Measurements from ENCODE around the gene DEFB132. TPM values are rescaled to one million over a fixed set of nuclear protein-coding genes. Genes with fewer than 3 reads are reported as not detected.

DEFB132 gene
- total RNA-seq, 4 donors from 2014 or later: 0.34 TPM; not detected in 3

DNA sequence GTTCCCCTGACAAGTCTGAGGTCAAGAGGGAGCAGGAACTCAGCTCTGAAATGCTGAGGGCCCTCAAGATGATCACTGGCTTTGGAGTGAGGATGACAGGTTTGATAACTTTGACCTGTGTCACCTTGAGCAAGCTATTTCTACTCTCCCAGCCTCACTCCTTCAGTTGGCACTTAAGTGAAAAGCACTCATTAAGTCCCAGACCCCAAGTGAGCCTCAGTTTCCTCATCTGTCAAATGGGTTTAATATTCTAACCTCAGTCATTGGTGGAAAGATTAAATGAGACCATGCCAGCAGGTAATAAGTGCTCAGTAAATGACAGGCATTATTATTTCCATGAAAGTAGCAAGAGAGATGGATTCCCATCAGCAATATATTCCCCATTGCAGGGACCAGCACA, 14.0 kb downstream of the DEFB132 start:
- no peaks in the 10 kb centered on the region for H3K27me3 ChIP-seq
- H3K4me3 ChIP-seq: no peak overlapping the region
- no peak overlapping the region for H3K27ac ChIP-seq
- H3K36me3 ChIP-seq: peaks cover 5% of the 10 kb centered on the region
- peaks cover 3% of the 10 kb centered on the region for H3K4me1 ChIP-seq
- DNase-seq (ENCODE audit: low spot score in 2 of 2): no peak
- no peaks in the 10 kb centered on the region for H3K9me3 ChIP-seq
- TF ChIP-seq POLR2AphosphoS5 (IDR thresholded peaks at IDR 0.05) (no peak), EP300 (IDR thresholded peaks at IDR 0.05) (no peak), POLR2A (IDR thresholded peaks at IDR 0.05) (no peak)
- TF ChIP-seq, protein P1, sequence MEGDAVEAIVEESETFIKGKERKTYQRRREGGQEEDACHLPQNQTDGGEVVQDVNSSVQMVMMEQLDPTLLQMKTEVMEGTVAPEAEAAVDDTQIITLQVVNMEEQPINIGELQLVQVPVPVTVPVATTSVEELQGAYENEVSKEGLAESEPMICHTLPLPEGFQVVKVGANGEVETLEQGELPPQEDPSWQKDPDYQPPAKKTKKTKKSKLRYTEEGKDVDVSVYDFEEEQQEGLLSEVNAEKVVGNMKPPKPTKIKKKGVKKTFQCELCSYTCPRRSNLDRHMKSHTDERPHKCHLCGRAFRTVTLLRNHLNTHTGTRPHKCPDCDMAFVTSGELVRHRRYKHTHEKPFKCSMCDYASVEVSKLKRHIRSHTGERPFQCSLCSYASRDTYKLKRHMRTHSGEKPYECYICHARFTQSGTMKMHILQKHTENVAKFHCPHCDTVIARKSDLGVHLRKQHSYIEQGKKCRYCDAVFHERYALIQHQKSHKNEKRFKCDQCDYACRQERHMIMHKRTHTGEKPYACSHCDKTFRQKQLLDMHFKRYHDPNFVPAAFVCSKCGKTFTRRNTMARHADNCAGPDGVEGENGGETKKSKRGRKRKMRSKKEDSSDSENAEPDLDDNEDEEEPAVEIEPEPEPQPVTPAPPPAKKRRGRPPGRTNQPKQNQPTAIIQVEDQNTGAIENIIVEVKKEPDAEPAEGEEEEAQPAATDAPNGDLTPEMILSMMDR (IDR thresholded peaks at IDR 0.05): no peak

DNA sequence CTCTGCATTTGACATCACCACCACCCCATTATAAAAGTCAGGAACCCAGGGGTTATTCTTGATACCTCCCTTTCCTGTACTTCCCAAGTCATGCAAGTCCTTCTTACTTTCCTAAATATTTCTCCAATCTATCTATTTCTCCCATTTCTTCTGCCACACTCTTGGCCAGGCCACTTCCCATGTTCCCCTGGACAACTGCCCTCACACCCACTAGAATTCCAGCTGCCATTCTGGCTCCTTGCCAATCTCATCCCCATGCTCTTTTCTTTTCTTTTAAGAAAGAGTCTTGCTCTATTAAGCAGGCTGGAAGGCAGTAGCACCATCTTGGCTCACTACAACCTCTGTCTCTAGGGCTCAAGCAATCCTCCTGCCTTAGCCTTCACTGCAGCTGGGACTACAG, 15.2 kb downstream of the DEFB132 start:
- H3K4me1 ChIP-seq: no peaks in the 10 kb centered on the region
- no peak for DNase-seq (ENCODE audit: low spot score in 2 of 2)
- H3K27ac ChIP-seq: no peak overlapping the region
- H3K9me3 ChIP-seq: no peaks in the 10 kb centered on the region
- TF ChIP-seq, protein P1 (IDR thresholded peaks at IDR 0.05): no peak
- TF ChIP-seq POLR2AphosphoS5 (IDR thresholded peaks at IDR 0.05) (no peak), POLR2A (IDR thresholded peaks at IDR 0.05) (no peak), EP300 (IDR thresholded peaks at IDR 0.05) (no peak)
- H3K27me3 ChIP-seq: no peaks in the 10 kb centered on the region
- peaks cover 15% of the 10 kb centered on the region for H3K36me3 ChIP-seq
- no peak overlapping the region for H3K4me3 ChIP-seq

DNA sequence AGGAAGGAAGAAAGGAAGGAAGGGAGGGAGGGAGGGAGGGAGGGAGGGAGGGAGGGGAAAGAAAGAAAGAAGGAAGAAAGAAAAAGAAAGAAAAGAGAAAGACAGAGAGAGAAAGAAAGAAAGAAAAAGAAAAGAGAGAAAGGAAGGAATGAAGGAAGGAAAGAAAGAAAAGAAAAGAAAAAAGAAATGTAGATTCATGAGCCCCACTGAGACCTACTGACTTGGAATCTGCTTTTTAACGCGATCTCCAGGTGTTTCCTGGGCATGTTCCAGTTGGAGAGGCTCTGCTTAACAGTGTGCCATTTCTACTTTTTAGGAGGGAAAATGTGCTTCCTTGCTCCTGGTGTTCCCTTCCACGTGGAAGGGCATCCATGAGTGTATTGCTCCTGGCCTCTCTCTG, 16.4 kb downstream of the DEFB132 start:
- no peaks in the 10 kb centered on the region for H3K4me1 ChIP-seq
- H3K27ac ChIP-seq: no peak overlapping the region
- 89% methylated on average over 3 of the region's 3 CpGs for WGBS
- H3K9me3 ChIP-seq: no peaks in the 10 kb centered on the region
- no peak for DNase-seq (ENCODE audit: low spot score in 2 of 2)
- TF ChIP-seq EP300 (IDR thresholded peaks at IDR 0.05) (no peak), POLR2A (IDR thresholded peaks at IDR 0.05) (no peak), POLR2AphosphoS5 (IDR thresholded peaks at IDR 0.05) (no peak)
- TF ChIP-seq, protein P1 (IDR thresholded peaks at IDR 0.05): no peak
- no peak overlapping the region for H3K4me3 ChIP-seq
- H3K36me3 ChIP-seq: peaks cover 15% of the 10 kb centered on the region
- H3K27me3 ChIP-seq: no peaks in the 10 kb centered on the region

DNA sequence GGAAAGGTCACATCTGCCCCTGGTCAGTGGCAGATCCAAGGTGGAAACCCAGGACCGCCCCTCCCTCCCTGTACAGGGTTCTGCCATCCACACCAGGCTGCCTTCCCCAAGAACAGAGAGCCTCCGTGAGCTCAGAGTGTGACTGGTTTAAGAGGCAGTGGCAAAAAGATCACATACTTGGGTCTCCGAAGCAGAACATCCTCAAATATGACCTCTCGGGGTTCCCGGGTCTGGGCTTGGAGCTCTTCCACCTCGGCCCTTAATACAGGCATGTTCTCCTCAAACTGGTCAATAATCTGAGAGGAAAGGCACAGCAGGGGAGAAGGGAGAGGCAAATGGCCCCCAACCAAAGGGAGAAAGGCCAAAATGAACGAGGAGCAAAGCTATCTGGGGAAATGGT, 18.3 kb downstream of the DEFB132 start:
- TF ChIP-seq EP300 (IDR thresholded peaks at IDR 0.05) (no peak), POLR2AphosphoS5 (IDR thresholded peaks at IDR 0.05) (no peak), POLR2A (IDR thresholded peaks at IDR 0.05) (no peak)
- TF ChIP-seq, protein P1 (IDR thresholded peaks at IDR 0.05): no peak
- no peaks in the 10 kb centered on the region for H3K4me1 ChIP-seq
- no peak for DNase-seq (ENCODE audit: low spot score in 2 of 2)
- no peak overlapping the region for H3K4me3 ChIP-seq
- no peaks in the 10 kb centered on the region for H3K9me3 ChIP-seq
- H3K27me3 ChIP-seq: no peaks in the 10 kb centered on the region
- 92% methylated on average over 7 of the region's 7 CpGs for WGBS
- H3K27ac ChIP-seq: no peak overlapping the region
- peaks cover 15% of the 10 kb centered on the region for H3K36me3 ChIP-seq

GRCh38 chr20:276620-277495, 19.3 kb downstream of the DEFB132 start:
- Histone ChIP-seq H3K9me3 (no peaks in the 10 kb centered on the region), H3K4me3 (no peak overlapping the region), H3K4me1 (no peaks in the 10 kb centered on the region), H3K27ac (no peak overlapping the region), H3K27me3 (no peaks in the 10 kb centered on the region), H3K36me3 (peaks cover 20% of the 10 kb centered on the region)
- WGBS: 91% methylated on average over 12 of the region's 12 CpGs
- no peak for TF ChIP-seq POLR2AphosphoS5 (IDR thresholded peaks at IDR 0.05)
- DNase-seq (ENCODE audit: low spot score in 2 of 2): peak in 1 of 2 donors; percentile 38

- H3K27me3 ChIP-seq: no peaks in the 10 kb centered on the region
- no peaks in the 10 kb centered on the region for H3K9me3 ChIP-seq
- no peak overlapping the region for H3K27ac ChIP-seq
- 80% methylated on average over 3 of the region's 3 CpGs for WGBS
- no peak for TF ChIP-seq POLR2A (IDR thresholded peaks at IDR 0.05)
- TF ChIP-seq, protein P1 (IDR thresholded peaks at IDR 0.05): no peak
- TF ChIP-seq POLR2AphosphoS5 (IDR thresholded peaks at IDR 0.05): no peak
- no peak for TF ChIP-seq EP300 (IDR thresholded peaks at IDR 0.05)
- peaks cover 20% of the 10 kb centered on the region for H3K36me3 ChIP-seq
- DNase-seq (ENCODE audit: low spot score in 2 of 2): no peak
- no peaks in the 10 kb centered on the region for H3K4me1 ChIP-seq
- H3K4me3 ChIP-seq: no peak overlapping the region
These were observed 19.9 kb downstream of the DEFB132 start for GRCh38 chr20:277496-277781.

Measured in suprapubic skin (tissue), 4 donors.